Activated T-cell treated with anti-CD3 and anti-CD28 coated beads, Interleukin-2, amount 50 U/mL, for 48 hours (primary cell): ENCODE results near the gene FSTL4.
A peak's percentile ranks its signal among the peaks of the same experiment; 100 is the strongest.
"Not testable (repeated sequence)": the region's sequence is repeated elsewhere in the genome, so short reads cannot be mapped to it uniquely, and the experiment has no call there.

ENCODE experiments used
- DNase-seq, 2 experiments: peaks; one replicate each; pipeline ENCODE4 v3.0.0-alpha.2; 2020

FSTL4 gene

DNA sequence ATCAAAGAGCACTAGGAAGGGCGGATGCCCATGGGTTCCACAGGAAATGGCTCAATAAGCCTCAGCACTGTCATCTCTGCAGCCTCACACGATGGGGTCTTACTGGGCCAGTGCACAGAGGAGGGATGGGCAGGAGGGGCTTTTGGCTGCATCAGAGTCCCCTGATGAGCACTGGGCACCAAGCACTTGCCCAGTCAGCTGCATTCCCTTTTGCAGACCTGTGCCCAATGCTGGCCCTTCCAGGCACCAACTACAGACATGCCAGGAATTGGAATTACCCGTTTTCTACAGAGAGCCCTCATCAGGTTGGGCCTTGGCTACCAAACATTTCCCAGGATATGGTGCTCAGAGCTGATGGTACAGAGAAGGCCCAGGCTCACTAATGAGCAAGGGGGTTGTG is 378.1 kb downstream of the FSTL4 start:
- no peak for DNase-seq

GRCh38 chr5:133233616-133234015 is 378.7 kb downstream of the FSTL4 start:
- DNase-seq: no peak

DNA sequence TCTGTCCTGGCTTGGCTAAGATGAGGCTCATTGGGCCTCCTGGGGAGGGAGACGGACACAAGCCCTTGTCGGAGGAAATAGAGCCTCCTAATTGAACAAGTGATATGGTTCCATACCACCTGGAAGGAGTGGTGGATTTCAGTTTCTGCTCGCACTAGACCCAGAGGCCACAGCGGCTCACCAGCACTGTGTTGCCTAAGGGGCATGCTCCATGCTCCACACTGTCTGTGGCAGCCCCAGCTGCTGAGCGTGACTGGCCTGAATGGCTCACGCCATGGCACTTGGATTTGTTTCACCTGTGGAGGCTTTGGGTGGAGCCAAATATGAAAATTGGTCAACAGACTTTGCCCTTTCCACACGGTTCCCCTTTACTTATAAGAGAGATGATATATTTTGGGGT is 379.4 kb downstream of the FSTL4 start:
- DNase-seq: no peak

GRCh38 chr5:133232435-133232834 is 379.9 kb downstream of the FSTL4 start:
- no peak for DNase-seq

GRCh38 chr5:133232011-133232410 is 380.3 kb downstream of the FSTL4 start:
- no peak for DNase-seq

GRCh38 chr5:133230823-133231578 is 381.3 kb downstream of the FSTL4 start:
- no peak for DNase-seq

DNA sequence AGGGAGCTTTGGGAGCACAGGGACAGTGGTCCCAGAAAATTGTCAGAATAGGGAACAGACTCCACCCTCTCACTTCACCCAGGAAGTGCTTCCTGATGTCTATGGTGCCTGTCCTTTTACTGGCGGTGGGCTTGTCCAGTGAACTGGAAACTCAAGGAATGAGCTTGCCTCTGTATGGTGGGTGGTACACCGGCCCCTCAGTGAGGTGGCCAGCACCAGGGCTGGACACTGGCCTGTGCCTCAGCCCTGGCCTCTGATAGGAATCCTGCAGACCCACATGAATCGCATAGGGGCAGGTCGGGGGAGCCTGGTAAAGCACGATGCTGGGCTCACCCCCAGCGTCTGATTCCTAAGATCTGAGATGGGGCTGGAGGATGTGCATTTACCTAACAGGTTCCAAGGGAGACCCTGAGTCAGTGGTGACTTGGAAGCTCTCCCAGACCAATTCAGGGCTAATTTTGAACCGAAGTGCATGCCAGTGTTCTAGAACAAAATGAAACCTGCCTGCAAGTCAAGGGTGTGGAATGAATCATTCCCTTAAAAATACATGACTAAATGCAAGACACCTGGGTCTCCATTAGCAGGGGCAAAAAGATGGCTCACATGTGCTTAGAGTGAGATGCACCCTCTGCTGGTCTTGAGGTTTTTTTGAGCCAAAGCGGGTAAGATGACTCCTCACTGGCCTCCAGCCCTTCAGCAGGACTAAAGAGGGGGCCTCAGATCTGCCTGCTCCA is 382.2 kb downstream of the FSTL4 start:
- DNase-seq: peak in 1 of 2 experiments; percentile 13

DNA sequence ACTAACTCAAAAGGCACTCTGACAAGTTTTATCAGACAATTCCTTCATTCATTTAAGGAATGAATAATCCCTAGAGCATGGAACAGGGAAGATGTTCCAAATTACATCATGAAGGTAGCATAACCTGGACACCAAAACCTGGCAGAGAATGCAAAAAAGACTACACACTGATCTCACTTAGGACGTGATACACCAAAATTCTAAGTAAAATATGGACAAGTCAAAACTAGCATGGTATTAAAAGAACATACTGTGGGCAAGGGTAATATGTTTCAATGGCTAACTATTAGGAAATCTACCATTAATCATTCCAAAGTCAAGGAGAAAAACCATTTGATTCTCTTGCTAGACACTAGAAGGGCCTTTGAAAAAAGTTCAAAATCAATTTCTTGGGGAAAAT is 384.0 kb downstream of the FSTL4 start:
- no peak for DNase-seq

DNA sequence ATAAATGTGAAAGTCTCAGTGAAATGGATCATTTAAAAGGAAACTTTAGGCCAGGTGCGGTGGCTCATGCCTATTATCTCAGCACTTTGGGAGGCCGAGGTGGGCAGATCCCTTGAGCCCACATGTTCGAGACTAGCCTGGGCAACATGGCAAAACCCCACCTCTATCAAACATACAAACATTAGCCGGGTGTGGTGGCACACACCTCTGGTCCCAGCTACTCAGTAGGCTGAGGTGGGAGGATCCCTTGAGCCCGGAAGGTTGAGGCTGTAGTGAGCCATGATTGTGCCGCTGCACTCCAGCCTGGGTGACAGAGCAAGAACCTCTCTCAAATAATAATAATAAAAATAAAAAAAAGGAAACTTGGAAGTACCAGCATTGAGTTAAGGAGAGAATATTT is 384.4 kb downstream of the FSTL4 start:
- DNase-seq: no peak

GRCh38 chr5:133227082-133227481 is 385.3 kb downstream of the FSTL4 start:
- DNase-seq: no peak

DNA sequence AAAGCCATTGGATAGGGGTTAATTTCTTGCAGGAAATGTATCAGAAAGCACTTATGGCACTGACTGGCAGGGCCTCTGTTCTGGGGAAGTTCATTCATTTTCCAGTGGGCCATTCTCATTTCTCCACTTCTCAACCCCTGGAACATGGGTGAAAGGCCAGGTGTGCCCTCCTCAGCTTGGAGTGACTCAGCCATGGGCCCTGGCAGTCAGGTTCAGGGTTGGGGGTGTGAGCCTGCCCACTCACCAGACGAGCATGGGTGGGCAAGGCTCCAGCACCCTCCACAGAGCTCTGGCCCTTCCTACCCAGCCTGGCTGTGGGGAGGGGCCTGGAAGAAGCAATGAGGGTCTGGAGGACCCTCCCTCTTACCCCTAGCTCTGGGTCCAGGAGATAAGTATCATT is 386.2 kb downstream of the FSTL4 start:
- DNase-seq: no peak

GRCh38 chr5:133225671-133226152 is 386.6 kb downstream of the FSTL4 start:
- DNase-seq: peak in 1 of 2 experiments; percentile 4

DNA sequence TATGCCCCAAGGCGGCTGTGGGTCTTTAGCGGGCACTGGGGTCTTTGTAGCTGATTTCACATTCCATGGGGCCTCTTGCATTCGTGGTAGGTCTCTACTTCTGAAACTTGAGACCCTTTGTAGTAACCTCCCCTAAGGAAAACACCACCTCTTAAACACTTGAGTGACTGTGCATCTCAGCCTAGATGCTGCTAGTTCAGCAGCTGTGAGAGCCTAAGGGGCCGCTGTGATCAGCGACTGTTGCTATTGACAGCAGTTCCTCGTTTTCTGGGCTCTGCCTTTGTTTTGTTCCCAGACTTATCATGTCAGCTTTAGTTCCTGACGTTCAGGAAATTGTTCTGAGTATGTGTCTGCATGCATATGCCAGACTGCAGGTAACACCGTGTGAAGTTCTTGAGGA is 389.4 kb downstream of the FSTL4 start:
- no peak for DNase-seq

- peak in 1 of 2 experiments; percentile 3 for DNase-seq
Measured at GRCh38 chr5:133222521-133222920, 389.8 kb downstream of the FSTL4 start.

GRCh38 chr5:133222040-133222439 is 390.3 kb downstream of the FSTL4 start:
- peak in 1 of 2 experiments; percentile 5 for DNase-seq

- no peak for DNase-seq
Measured at GRCh38 chr5:133220851-133221674, 391.3 kb downstream of the FSTL4 start.

DNA sequence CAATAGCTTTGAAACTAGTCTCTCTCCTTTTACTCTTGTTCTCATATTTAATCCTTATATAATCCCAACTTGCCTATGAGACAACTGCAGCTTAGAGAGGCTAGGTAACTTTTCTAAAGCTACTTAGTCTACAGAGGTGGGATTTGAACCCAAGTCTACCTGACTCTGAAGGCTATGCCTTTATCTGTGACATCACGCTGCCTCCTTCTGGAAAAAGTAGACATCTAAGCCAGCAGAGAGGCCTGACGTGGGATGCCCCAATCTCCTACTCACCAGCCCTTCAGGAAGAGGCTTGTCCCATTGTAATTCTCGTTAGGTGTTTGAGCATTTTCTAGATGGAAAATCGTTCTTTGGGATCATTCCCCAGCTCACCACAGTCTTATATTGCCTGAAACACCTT is 393.0 kb downstream of the FSTL4 start:
- DNase-seq: no peak

- not testable (repeated sequence) for DNase-seq
Measured at GRCh38 chr5:133216138-133216537, 396.2 kb downstream of the FSTL4 start.

GRCh38 chr5:133214153-133214820 is 398.1 kb downstream of the FSTL4 start:
- DNase-seq: no peak

GRCh38 chr5:133205649-133206048 is 406.7 kb downstream of the FSTL4 start:
- no peak for DNase-seq

- DNase-seq: no peak
Measured at GRCh38 chr5:133205204-133205603, 407.1 kb downstream of the FSTL4 start.
